Gastrocnemius medialis (tissue), 4 donors: ENCODE measurements around the gene RMDN3.

ENCODE experiments used
- CTCF ChIP-seq, 5 experiments: fragments of 450-650 bp in 3 of 5; fragments of 200-600 bp in 2 of 5; sonication (generic) in 2 of 5; IDR thresholded peaks in 4 of 5; conservative IDR thresholded peaks in 1 of 5; 1 replicate in 4 of 5; 2 replicates in 1 of 5; pipeline ENCODE4 v1.5.1; 2016 to 2019; ENCODE audit warnings: antibody characterized with exemption in 5 of 5, mild to moderate bottlenecking in 3 of 5, moderate library complexity in 3 of 5
- POLR2A ChIP-seq, 2 donors: fragments of 450-650 bp; IDR thresholded peaks; one replicate each; pipeline ENCODE4 v1.6.1; 2017; ENCODE audit warnings: antibody characterized with exemption in 2 of 2, mild to moderate bottlenecking in 2 of 2, moderate library complexity in 2 of 2

- TF ChIP-seq CTCF (IDR thresholded peaks at IDR 0.05 in 4 of 5, conservative IDR thresholded peaks at IDR 0.05 in 1 of 5), result no peak
- no peak for TF ChIP-seq POLR2A (IDR thresholded peaks at IDR 0.05)
These were observed 8.1 kb downstream of the RMDN3 start for GRCh38 chr15:40746916-40747418.
